WTC11 (cell line): ENCODE measurements around the gene ATG5. TPM values are rescaled to one million over a fixed set of nuclear protein-coding genes. Genes with fewer than 3 reads are reported as not detected.
A peak's percentile ranks its signal among the peaks of the same experiment; 100 is the strongest.

Experiments
- ATAC-seq: fragments of 200-7000 bp; cut with Tn5 transposase; 2 replicates; pipeline ENCODE4 v1.10.0; 2021; ENCODE audit warnings: mild to moderate bottlenecking, moderate library complexity
- CTCF ChIA-PET: fragments of 300-600 bp; sonication (Branson Sonifier 250); formaldehyde crosslinking; loops from one replicate; lab custom pipeline; 2021; ENCODE audit warnings: antibody characterized with exemption; lab: Charles Lee
- POLR2A ChIA-PET: fragments of 350-600 bp; sonication (Branson Sonifier 250); formaldehyde crosslinking; loops from one replicate; lab custom pipeline; 2021; ENCODE audit warnings: antibody characterized with exemption; lab: Charles Lee
- DNase-seq: peaks from one replicate; pipeline ENCODE4 v3.0.0; 2021; ENCODE audit warnings: low spot score
- H3K27ac Mint-ChIP-seq: 2 replicates; pipeline ENCODE4 v1.8.0; 2021; ENCODE audit warnings: mixed read lengths
- H3K27me3 Mint-ChIP-seq: 2 replicates; pipeline ENCODE4 v1.8.0; 2021; ENCODE audit warnings: low read depth, mild to moderate bottlenecking, moderate library complexity, mixed read lengths
- H3K36me3 Mint-ChIP-seq: 2 replicates; pipeline ENCODE4 v1.8.0; 2021; ENCODE audit warnings: mixed read lengths
- H3K4me1 Mint-ChIP-seq: 2 replicates; pipeline ENCODE4 v1.8.0; 2022; ENCODE audit warnings: mixed read lengths
- H3K4me3 Mint-ChIP-seq: 2 replicates; pipeline ENCODE4 v1.8.0; 2021; ENCODE audit warnings: mild to moderate bottlenecking, moderate library complexity, mixed read lengths
- H3K9me3 Mint-ChIP-seq: 2 replicates; pipeline ENCODE4 v1.8.0; 2021; ENCODE audit warnings: mixed read lengths
- ELF4 ChIP-seq: sonication (generic); formaldehyde crosslinking; IDR thresholded peaks from 2 replicates; pipeline ENCODE4 v1.8.1; 2022; ENCODE audit warnings: low read depth, mild to moderate bottlenecking, moderate library complexity, missing genetic modification reagents
- FOXK1 ChIP-seq: sonication (generic); formaldehyde crosslinking; IDR thresholded peaks from 2 replicates; pipeline ENCODE4 v1.8.0; 2022; ENCODE audit warnings: mild to moderate bottlenecking, moderate library complexity, missing genetic modification reagents
- FOXP1 ChIP-seq: sonication (generic); formaldehyde crosslinking; IDR thresholded peaks from 2 replicates; pipeline ENCODE4 v1.8.0; 2022; ENCODE audit warnings: missing genetic modification reagents, mild to moderate bottlenecking, moderate library complexity, borderline replicate concordance
- GTF2I ChIP-seq: fragments of 250-450 bp; sonication (Bioruptor Pico); conservative IDR thresholded peaks from 2 replicates; pipeline ENCODE4 v1.4.0; 2021; ENCODE audit warnings: mild to moderate bottlenecking
- HMGA2 ChIP-seq: fragments of 250-450 bp; sonication (Bioruptor Pico); IDR thresholded peaks from 2 replicates; pipeline ENCODE4 v1.4.0; 2021; ENCODE audit warnings: mild to moderate bottlenecking, moderate library complexity
- IRF2 ChIP-seq: sonication (generic); formaldehyde crosslinking; IDR thresholded peaks from 2 replicates; pipeline ENCODE4 v1.8.0; 2022; ENCODE audit warnings: low read depth, missing genetic modification reagents, borderline replicate concordance
- JAZF1 ChIP-seq: fragments of 250-450 bp; sonication (Bioruptor Pico); IDR thresholded peaks from 2 replicates; pipeline ENCODE4 v1.9.0; 2021; ENCODE audit warnings: moderate library complexity, mild to moderate bottlenecking, inconsistent platforms
- KAT7 ChIP-seq: sonication (generic); formaldehyde crosslinking; IDR thresholded peaks from 2 replicates; pipeline ENCODE4 v1.8.1; 2023; ENCODE audit warnings: missing genetic modification reagents, mild to moderate bottlenecking, borderline replicate concordance
- PRRX2 ChIP-seq: fragments of 250-450 bp; sonication (Bioruptor Pico); IDR thresholded peaks from 2 replicates; pipeline ENCODE4 v1.8.0; 2021; ENCODE audit warnings: mild to moderate bottlenecking
- RELA ChIP-seq: sonication (generic); formaldehyde crosslinking; IDR thresholded peaks from 2 replicates; pipeline ENCODE4 v1.8.1; 2022; ENCODE audit warnings: missing genetic modification reagents, mild to moderate bottlenecking, borderline replicate concordance
- SP1 ChIP-seq: sonication (generic); formaldehyde crosslinking; conservative IDR thresholded peaks from 2 replicates; pipeline ENCODE4 v1.8.1; 2022; ENCODE audit warnings: missing genetic modification reagents
- TCF7 ChIP-seq: sonication (generic); formaldehyde crosslinking; IDR thresholded peaks from 2 replicates; pipeline ENCODE4 v1.8.0; 2022; ENCODE audit warnings: mild to moderate bottlenecking, low read depth, missing genetic modification reagents, moderate library complexity
- ZNF138 ChIP-seq: sonication (generic); formaldehyde crosslinking; conservative IDR thresholded peaks from 2 replicates; pipeline ENCODE4 v1.8.1; 2022; ENCODE audit warnings: mild to moderate bottlenecking, moderate library complexity, missing genetic modification reagents
- ZNF219 ChIP-seq: sonication (generic); formaldehyde crosslinking; IDR thresholded peaks from 2 replicates; pipeline ENCODE4 v1.8.0; 2023; ENCODE audit warnings: missing genetic modification reagents, mild to moderate bottlenecking, borderline replicate concordance
- ZNF423 ChIP-seq: fragments of 250-450 bp; sonication (Bioruptor Pico); IDR thresholded peaks from 2 replicates; pipeline ENCODE4 v2.1.2; 2022; ENCODE audit warnings: mild to moderate bottlenecking, moderate library complexity
- total RNA-seq: library from RNA; stranded (reverse); gene quantifications from 3 replicates; pipeline ENCODE4 v1.2.3, GENCODE V29; 2021
- TF ChIP-seq, protein P1 (sequence below): sonication (generic); formaldehyde crosslinking; IDR thresholded peaks from 2 replicates; pipeline ENCODE4 v1.8.0; 2022; ENCODE audit warnings: mild to moderate bottlenecking, missing genetic modification reagents
- TF ChIP-seq, protein P2 (sequence below): fragments of 200-600 bp; IDR thresholded peaks from 2 replicates; pipeline ENCODE4 v1.8.0; 2022; ENCODE audit warnings: antibody characterized with exemption
- TF ChIP-seq, protein P3 (sequence below): sonication (generic); formaldehyde crosslinking; IDR thresholded peaks from 2 replicates; pipeline ENCODE4 v1.8.0; 2022; ENCODE audit warnings: mild to moderate bottlenecking, missing genetic modification reagents
- TF ChIP-seq, protein P4 (sequence below): sonication (generic); formaldehyde crosslinking; IDR thresholded peaks from 2 replicates; pipeline ENCODE4 v1.8.0; 2022; ENCODE audit warnings: mild to moderate bottlenecking, missing genetic modification reagents
- TF ChIP-seq, protein P5 (sequence below): sonication (generic); formaldehyde crosslinking; IDR thresholded peaks from 2 replicates; pipeline ENCODE4 v1.8.1; 2023; ENCODE audit warnings: mild to moderate bottlenecking, missing genetic modification reagents, borderline replicate concordance
- TF ChIP-seq, protein P6 (sequence below): fragments of 250-450 bp; sonication (Bioruptor Pico); IDR thresholded peaks from 2 replicates; pipeline ENCODE4 v1.9.0; 2021; ENCODE audit warnings: mild to moderate bottlenecking

Gene ATG5
- total RNA-seq, 1 experiment from 2014 or later: 32.6 TPM

DNA sequence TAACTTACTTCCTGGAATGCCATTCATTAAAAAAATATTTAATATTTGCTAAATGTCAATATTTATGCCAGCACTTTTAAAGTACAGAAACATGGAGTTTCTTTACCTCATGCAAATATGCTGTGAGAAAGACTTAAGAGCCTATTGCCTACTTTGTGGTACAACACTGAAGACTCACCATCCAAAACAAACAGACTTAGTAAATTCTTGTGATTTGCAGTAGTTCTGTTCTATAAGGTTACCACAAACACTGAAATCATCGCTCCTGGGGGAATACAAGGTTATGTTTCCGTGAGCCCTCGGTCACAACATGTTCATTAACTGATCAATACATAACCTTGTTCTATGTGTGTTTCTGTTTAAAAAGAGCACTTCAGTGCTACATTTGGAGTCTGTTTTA lies 78.3 kb downstream of the ATG5 start:
- Mint-ChIP-seq H3K9me3 (no peaks in the 10 kb centered on the region), H3K27ac (peak overlapping the region; percentile 33), H3K4me1 (peaks cover 16% of the 10 kb centered on the region), H3K27me3 (no peaks in the 10 kb centered on the region)
- DNase-seq: no peak
- CTCF ChIA-PET: no interaction called here
- ATAC-seq: no peak
- TF ChIP-seq, protein P1, sequence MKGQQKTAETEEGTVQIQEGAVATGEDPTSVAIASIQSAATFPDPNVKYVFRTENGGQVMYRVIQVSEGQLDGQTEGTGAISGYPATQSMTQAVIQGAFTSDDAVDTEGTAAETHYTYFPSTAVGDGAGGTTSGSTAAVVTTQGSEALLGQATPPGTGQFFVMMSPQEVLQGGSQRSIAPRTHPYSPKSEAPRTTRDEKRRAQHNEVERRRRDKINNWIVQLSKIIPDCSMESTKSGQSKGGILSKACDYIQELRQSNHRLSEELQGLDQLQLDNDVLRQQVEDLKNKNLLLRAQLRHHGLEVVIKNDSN (CRISPR knock-in tag): no peak
- TF ChIP-seq, protein P2, sequence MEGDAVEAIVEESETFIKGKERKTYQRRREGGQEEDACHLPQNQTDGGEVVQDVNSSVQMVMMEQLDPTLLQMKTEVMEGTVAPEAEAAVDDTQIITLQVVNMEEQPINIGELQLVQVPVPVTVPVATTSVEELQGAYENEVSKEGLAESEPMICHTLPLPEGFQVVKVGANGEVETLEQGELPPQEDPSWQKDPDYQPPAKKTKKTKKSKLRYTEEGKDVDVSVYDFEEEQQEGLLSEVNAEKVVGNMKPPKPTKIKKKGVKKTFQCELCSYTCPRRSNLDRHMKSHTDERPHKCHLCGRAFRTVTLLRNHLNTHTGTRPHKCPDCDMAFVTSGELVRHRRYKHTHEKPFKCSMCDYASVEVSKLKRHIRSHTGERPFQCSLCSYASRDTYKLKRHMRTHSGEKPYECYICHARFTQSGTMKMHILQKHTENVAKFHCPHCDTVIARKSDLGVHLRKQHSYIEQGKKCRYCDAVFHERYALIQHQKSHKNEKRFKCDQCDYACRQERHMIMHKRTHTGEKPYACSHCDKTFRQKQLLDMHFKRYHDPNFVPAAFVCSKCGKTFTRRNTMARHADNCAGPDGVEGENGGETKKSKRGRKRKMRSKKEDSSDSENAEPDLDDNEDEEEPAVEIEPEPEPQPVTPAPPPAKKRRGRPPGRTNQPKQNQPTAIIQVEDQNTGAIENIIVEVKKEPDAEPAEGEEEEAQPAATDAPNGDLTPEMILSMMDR: no peak
- TF ChIP-seq ELF4 (CRISPR knock-in tag): no peak
- no peak for TF ChIP-seq ZNF138 (CRISPR knock-in tag)
- TF ChIP-seq, protein P3, sequence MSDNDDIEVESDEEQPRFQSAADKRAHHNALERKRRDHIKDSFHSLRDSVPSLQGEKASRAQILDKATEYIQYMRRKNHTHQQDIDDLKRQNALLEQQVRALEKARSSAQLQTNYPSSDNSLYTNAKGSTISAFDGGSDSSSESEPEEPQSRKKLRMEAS (CRISPR knock-in tag): no peak
- TF ChIP-seq KAT7 (CRISPR knock-in tag): no peak
- no peak for TF ChIP-seq TCF7 (CRISPR knock-in tag)
- no peak for TF ChIP-seq PRRX2
- TF ChIP-seq, protein P4, sequence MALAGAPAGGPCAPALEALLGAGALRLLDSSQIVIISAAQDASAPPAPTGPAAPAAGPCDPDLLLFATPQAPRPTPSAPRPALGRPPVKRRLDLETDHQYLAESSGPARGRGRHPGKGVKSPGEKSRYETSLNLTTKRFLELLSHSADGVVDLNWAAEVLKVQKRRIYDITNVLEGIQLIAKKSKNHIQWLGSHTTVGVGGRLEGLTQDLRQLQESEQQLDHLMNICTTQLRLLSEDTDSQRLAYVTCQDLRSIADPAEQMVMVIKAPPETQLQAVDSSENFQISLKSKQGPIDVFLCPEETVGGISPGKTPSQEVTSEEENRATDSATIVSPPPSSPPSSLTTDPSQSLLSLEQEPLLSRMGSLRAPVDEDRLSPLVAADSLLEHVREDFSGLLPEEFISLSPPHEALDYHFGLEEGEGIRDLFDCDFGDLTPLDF: no peak
- no peak for TF ChIP-seq GTF2I (CRISPR knock-in tag)
- TF ChIP-seq FOXK1 (CRISPR knock-in tag): no peak
- TF ChIP-seq ZNF219 (CRISPR knock-in tag): no peak
- TF ChIP-seq, protein P5, sequence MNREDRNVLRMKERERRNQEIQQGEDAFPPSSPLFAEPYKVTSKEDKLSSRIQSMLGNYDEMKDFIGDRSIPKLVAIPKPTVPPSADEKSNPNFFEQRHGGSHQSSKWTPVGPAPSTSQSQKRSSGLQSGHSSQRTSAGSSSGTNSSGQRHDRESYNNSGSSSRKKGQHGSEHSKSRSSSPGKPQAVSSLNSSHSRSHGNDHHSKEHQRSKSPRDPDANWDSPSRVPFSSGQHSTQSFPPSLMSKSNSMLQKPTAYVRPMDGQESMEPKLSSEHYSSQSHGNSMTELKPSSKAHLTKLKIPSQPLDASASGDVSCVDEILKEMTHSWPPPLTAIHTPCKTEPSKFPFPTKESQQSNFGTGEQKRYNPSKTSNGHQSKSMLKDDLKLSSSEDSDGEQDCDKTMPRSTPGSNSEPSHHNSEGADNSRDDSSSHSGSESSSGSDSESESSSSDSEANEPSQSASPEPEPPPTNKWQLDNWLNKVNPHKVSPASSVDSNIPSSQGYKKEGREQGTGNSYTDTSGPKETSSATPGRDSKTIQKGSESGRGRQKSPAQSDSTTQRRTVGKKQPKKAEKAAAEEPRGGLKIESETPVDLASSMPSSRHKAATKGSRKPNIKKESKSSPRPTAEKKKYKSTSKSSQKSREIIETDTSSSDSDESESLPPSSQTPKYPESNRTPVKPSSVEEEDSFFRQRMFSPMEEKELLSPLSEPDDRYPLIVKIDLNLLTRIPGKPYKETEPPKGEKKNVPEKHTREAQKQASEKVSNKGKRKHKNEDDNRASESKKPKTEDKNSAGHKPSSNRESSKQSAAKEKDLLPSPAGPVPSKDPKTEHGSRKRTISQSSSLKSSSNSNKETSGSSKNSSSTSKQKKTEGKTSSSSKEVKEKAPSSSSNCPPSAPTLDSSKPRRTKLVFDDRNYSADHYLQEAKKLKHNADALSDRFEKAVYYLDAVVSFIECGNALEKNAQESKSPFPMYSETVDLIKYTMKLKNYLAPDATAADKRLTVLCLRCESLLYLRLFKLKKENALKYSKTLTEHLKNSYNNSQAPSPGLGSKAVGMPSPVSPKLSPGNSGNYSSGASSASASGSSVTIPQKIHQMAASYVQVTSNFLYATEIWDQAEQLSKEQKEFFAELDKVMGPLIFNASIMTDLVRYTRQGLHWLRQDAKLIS (CRISPR knock-in tag): no peak
- TF ChIP-seq, protein P6, sequence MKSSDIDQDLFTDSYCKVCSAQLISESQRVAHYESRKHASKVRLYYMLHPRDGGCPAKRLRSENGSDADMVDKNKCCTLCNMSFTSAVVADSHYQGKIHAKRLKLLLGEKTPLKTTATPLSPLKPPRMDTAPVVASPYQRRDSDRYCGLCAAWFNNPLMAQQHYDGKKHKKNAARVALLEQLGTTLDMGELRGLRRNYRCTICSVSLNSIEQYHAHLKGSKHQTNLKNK (CRISPR knock-in tag): no peak
- TF ChIP-seq FOXP1: no peak
- no peak for TF ChIP-seq JAZF1 (CRISPR knock-in tag)
- no peak for TF ChIP-seq SP1
- TF ChIP-seq, all 79 proteins: peak for 0
- POLR2A ChIA-PET: no interaction called here
- Mint-ChIP-seq H3K4me3 (no peak overlapping the region), H3K36me3 (peaks cover 7% of the 10 kb centered on the region)

DNA sequence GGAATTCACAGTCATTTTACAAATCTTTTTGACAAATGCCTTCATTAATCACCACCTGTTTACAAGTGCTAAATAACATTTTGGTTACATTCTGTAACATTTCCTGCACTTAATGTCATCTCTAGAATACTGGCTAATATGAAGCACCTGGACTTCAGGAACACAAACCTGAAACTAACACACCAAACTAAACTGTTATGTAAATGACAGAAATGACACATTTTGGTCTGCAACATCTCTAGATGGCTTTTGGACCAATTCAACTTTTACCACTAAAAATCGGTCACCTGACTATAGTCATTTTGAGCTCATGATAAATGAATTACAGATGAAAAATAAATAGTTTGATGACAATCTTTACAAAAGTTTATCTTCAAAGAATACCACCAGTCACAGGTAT lies 80.6 kb downstream of the ATG5 start:
- CTCF ChIA-PET: no interaction called here
- TF ChIP-seq RELA (CRISPR knock-in tag) (no peak), ZNF423 (CRISPR knock-in tag) (no peak), HMGA2 (no peak), IRF2 (CRISPR knock-in tag) (no peak)
- Mint-ChIP-seq H3K4me1 (peaks cover 16% of the 10 kb centered on the region), H3K27me3 (no peaks in the 10 kb centered on the region), H3K27ac (no peak overlapping the region), H3K36me3 (peaks cover 15% of the 10 kb centered on the region), H3K9me3 (0 out of 2 replicates have a peak, but pooled peaks cover 4% of the 10 kb centered on the region), H3K4me3 (no peak overlapping the region)
- DNase-seq (no peak), ATAC-seq (no peak)
- POLR2A ChIA-PET: no interaction called here
